ENCODE measurements around the gene ERGIC1. TPM values are rescaled to one million over a fixed set of nuclear protein-coding genes. Genes with fewer than 3 reads are reported as not detected.

Gene ERGIC1
- total RNA-seq, 2 donors from 2014 or later: 228 to 380 TPM

DNA sequence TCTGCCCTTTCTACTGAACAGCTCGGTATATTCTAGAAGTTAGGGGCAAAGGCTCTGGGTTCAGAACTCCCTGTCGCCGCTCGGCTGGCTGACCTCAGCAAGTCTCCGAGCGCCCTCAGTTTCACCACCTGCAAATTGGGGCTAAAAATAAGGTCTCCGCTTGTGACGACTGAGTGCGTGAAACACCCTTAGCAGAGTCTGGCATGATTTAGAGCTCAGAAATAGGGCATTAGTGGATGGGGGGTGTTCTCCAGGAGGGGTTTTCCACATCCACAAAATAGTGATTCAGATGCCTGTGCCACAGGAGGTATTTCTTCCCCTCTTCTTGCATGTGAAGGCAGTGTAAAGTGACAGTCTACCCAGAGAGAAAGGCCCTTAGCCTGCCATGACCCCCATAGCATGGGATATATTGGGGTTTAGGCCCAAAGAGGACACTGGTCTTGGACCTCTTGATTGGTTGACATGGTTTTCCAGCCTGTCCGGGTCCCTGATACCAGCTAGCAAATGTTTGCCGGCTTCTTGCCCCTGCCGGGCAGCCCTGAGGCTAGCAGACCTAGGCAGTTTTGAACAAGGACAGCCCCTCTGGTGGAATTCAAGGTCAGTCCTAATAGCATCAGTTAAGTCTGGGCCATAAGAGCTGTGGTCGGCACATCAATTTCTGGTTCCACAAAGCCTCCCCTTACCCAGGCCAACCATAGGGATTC, 1.4 kb downstream of the ERGIC1 start:
- peak overlapping the region; percentile 91 to 96 for H3K27ac ChIP-seq
- TF ChIP-seq POLR2AphosphoS5 (IDR thresholded peaks at IDR 0.05): no peak
- TF ChIP-seq, protein P1, sequence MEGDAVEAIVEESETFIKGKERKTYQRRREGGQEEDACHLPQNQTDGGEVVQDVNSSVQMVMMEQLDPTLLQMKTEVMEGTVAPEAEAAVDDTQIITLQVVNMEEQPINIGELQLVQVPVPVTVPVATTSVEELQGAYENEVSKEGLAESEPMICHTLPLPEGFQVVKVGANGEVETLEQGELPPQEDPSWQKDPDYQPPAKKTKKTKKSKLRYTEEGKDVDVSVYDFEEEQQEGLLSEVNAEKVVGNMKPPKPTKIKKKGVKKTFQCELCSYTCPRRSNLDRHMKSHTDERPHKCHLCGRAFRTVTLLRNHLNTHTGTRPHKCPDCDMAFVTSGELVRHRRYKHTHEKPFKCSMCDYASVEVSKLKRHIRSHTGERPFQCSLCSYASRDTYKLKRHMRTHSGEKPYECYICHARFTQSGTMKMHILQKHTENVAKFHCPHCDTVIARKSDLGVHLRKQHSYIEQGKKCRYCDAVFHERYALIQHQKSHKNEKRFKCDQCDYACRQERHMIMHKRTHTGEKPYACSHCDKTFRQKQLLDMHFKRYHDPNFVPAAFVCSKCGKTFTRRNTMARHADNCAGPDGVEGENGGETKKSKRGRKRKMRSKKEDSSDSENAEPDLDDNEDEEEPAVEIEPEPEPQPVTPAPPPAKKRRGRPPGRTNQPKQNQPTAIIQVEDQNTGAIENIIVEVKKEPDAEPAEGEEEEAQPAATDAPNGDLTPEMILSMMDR (IDR thresholded peaks at IDR 0.05): no peak
- TF ChIP-seq POLR2A (IDR thresholded peaks at IDR 0.05): no peak
- intact Hi-C loops (cut with DNase I): loop anchor here (5.0 kb wide), 1 partner anchor 58 kb away; no protein-coding TSS in a partner anchor
- WGBS: 75% methylated on average over 13 of the region's 13 CpGs
- H3K4me1 ChIP-seq (replicated peaks): peaks cover 32% of the 10 kb centered on the region
- H3K27me3 ChIP-seq (replicated peaks; ENCODE audit: insufficient read depth): no peaks in the 10 kb centered on the region
- peak overlapping the region; percentile 89 to 98 for H3K4me3 ChIP-seq
- DNase-seq (ENCODE audit: low spot score): no peak
- no peaks in the 10 kb centered on the region for H3K9me3 ChIP-seq
- no peaks in the 10 kb centered on the region for H3K36me3 ChIP-seq

DNA sequence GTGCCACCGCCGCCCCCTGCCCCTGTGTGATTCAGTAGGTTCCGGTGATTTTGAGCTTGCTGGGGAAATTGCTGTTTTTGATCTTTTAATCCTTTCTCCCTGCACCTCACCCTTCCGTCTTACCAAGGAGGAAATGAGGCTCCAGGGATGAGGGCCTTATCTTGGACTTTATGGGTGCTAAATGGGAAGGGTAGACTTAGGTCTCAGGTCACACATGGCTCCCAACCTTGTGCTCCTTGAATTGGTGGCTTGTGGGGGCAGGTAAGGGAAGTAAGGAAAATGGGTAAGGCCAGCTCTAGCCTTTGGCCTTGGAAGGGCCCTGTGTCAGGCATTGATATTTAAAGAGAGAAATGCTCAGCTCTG, 1.9 kb downstream of the ERGIC1 start:
- Histone ChIP-seq H3K27ac (peak overlapping the region; percentile 91 to 96), H3K4me3 (peak overlapping the region; percentile 89 to 98), H3K9me3 (no peaks in the 10 kb centered on the region), H3K27me3 (replicated peaks; ENCODE audit: insufficient read depth) (no peaks in the 10 kb centered on the region), H3K36me3 (no peaks in the 10 kb centered on the region), H3K4me1 (replicated peaks) (peaks cover 34% of the 10 kb centered on the region)
- 98% methylated on average over 4 of the region's 4 CpGs for WGBS
- intact Hi-C loops (cut with DNase I): loop anchor here (5.0 kb wide), 1 partner anchor 59 kb away; no protein-coding TSS in a partner anchor
- no peak for TF ChIP-seq POLR2A (IDR thresholded peaks at IDR 0.05)
- TF ChIP-seq POLR2AphosphoS5 (IDR thresholded peaks at IDR 0.05): no peak
- TF ChIP-seq, protein P1 (IDR thresholded peaks at IDR 0.05): no peak
- no peak for DNase-seq (ENCODE audit: low spot score)

DNA sequence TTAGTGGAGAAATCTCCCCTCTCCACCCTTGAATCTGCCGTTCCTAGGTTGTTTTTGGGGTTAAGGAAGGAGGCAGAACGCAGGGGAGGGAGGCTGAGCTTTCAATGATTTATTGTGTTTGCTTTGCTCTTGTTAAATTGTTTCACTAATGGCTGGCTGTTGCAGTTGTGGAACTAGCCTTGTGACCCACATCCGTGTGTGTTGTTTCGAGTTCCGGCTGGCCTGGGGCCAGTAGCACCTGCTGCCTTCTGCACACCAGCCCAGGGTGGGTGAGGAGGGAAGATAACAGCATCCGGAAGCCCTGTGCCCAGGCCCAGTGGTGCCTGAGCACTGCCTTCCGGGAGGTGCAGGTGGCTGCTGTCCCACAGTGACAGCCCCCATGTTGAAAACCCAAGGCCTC, 3.6 kb downstream of the ERGIC1 start:
- TF ChIP-seq POLR2AphosphoS5 (IDR thresholded peaks at IDR 0.05): peak; percentile 99
- no peak for TF ChIP-seq POLR2A (IDR thresholded peaks at IDR 0.05)
- Histone ChIP-seq H3K27me3 (replicated peaks; ENCODE audit: insufficient read depth) (no peaks in the 10 kb centered on the region), H3K4me1 (replicated peaks) (peaks cover 34% of the 10 kb centered on the region), H3K36me3 (no peaks in the 10 kb centered on the region), H3K27ac (peak overlapping the region; percentile 91 to 96), H3K4me3 (peak overlapping the region in 1 of 2 donors; percentile 6), H3K9me3 (no peaks in the 10 kb centered on the region)
- DNase-seq (ENCODE audit: low spot score): peak; percentile 95
- 20% methylated on average over 7 of the region's 7 CpGs for WGBS
- intact Hi-C loops (cut with DNase I): loop anchor here (5.0 kb wide), 1 partner anchor 60 kb away; no protein-coding TSS in a partner anchor

DNA sequence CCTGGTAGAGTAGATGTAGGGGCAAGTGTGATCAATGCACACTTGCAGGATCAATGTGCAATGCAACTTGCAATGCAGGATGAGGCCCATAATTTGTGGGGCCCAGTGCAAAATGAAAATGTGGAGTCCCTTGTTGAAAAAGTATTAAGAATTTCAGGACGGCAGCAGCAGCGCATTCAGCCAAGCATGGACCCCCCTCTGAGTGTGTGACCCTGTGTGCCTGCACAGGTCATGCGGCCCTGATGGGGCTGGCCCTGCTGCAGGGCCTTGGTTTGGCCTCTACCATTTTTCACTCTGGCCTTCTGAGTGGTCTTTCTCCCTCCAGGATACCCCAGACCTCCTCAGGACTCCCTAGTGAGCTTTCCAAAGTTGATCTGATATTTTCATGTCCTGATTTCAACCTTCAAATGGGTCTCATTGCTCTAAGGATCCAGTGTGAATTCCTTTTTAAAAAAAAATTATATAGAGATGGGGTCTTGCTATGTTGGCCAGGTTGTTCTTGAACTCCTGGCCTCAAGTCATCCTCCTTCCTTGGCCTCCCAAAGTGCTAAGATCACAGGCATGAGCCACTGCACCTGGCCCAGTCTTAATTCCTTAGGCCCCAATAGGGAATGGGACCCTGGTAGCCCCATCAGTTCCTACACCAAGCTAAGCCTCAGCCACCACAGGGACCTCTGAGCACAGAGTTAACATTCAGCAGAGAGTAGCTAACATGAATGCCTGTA, 4.3 kb downstream of the ERGIC1 start:
- no peak for TF ChIP-seq POLR2A (IDR thresholded peaks at IDR 0.05)
- no peak for TF ChIP-seq POLR2AphosphoS5 (IDR thresholded peaks at IDR 0.05)
- TF ChIP-seq, protein P1 (IDR thresholded peaks at IDR 0.05): no peak
- no peak for DNase-seq (ENCODE audit: low spot score)
- H3K9me3 ChIP-seq: no peaks in the 10 kb centered on the region
- H3K4me1 ChIP-seq (replicated peaks): peaks cover 34% of the 10 kb centered on the region
- intact Hi-C loops (cut with DNase I): loop anchor here (5.0 kb wide), 1 partner anchor 61 kb away; no protein-coding TSS in a partner anchor
- H3K27me3 ChIP-seq (replicated peaks; ENCODE audit: insufficient read depth): no peaks in the 10 kb centered on the region
- 82% methylated on average over 3 of the region's 3 CpGs for WGBS
- H3K4me3 ChIP-seq: peak overlapping the region in 1 of 2 donors; percentile 6
- H3K27ac ChIP-seq: peak overlapping the region; percentile 91 to 96
- H3K36me3 ChIP-seq: no peaks in the 10 kb centered on the region

DNA sequence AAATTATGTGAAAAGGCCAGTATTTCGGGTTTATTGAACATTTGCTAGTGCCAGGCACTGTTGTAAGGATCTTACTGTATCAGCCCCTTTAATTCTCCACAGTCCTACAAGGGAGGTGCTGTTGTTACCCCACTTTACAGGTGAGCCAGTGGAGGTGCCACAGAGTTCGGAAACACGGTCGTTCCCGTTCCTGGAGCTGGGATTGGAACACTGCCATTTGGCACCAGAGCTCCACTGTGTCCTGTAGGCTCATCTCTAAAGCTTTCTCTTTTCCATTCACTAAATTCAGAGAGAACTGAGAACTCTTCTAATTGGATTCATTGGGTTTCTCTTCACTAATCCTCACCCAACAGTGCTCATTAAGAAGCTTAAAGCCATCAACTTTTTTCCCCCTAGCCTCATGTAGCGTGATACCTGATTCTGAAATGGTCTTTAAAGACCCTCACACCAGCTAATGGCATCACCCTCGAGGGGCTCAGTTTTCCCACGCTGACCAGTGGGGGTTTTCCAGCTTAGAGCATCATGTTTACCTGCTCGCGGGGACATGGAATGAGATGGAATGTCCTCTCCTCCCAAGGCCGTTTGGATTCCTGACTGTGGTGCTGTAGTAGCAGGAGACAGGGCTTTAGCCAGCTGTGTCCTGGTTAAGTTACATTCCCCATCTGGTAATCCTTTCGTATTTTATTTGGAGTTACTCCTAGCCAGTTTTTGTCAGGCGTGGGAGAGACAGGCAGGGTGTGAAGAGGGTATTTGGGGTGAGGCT, 5.8 kb downstream of the ERGIC1 start:
- Histone ChIP-seq H3K4me3 (no peak overlapping the region), H3K4me1 (replicated peaks) (peaks cover 34% of the 10 kb centered on the region), H3K27me3 (replicated peaks; ENCODE audit: insufficient read depth) (no peaks in the 10 kb centered on the region), H3K27ac (peak overlapping the region; percentile 91 to 96), H3K36me3 (no peaks in the 10 kb centered on the region), H3K9me3 (no peaks in the 10 kb centered on the region)
- WGBS: 49% methylated on average over 13 of the region's 13 CpGs
- DNase-seq (ENCODE audit: low spot score): peak; percentile 73
- intact Hi-C loops (cut with DNase I): loop anchor here (5.0 kb wide), 1 partner anchor 63 kb away; no protein-coding TSS in a partner anchor
- TF ChIP-seq POLR2A (IDR thresholded peaks at IDR 0.05) (no peak), POLR2AphosphoS5 (IDR thresholded peaks at IDR 0.05) (no peak)
- TF ChIP-seq, protein P1 (IDR thresholded peaks at IDR 0.05): no peak

All from prostate gland (tissue), 2 donors.